Measurements from ENCODE around the gene ZNF407. TPM values are rescaled to one million over a fixed set of nuclear protein-coding genes. Genes with fewer than 3 reads are reported as not detected.

Gene ZNF407
- total and polyA plus RNA-seq, 3 donors from 2014 or later = 10.9 to 35.9 (median 30.8) TPM

GRCh38 chr18:74709452-74709851 is 111.8 kb downstream of the ZNF407 start:
- Histone ChIP-seq H3K4me1 (no peaks in the 10 kb centered on the region), H3K27me3 (no peaks in the 10 kb centered on the region), H3K36me3 (ENCODE audit: low read depth, missing control alignments) (no peaks in the 10 kb centered on the region), H3K9me3 (no peaks in the 10 kb centered on the region), H3K4me3 (no peak overlapping the region), H3K27ac (no peak overlapping the region)
- DNase-seq = no peak
- intact Hi-C loops (cut with DNase I; ENCODE audit: low total_unique reads) = no loop called here
- TF ChIP-seq CTCF (IDR thresholded peaks at IDR 0.05) = no peak
- no peak for TF ChIP-seq POLR2A (IDR thresholded peaks at IDR 0.05)
- 90 to 99% methylated on average over 3 of the region's 3 CpGs for WGBS, 2 donors

- WGBS, 2 donors = 93 to 95% methylated on average over 1 of the region's 1 CpG
Observed at GRCh38 chr18:74714120-74714519, 116.5 kb downstream of the ZNF407 start.

DNA sequence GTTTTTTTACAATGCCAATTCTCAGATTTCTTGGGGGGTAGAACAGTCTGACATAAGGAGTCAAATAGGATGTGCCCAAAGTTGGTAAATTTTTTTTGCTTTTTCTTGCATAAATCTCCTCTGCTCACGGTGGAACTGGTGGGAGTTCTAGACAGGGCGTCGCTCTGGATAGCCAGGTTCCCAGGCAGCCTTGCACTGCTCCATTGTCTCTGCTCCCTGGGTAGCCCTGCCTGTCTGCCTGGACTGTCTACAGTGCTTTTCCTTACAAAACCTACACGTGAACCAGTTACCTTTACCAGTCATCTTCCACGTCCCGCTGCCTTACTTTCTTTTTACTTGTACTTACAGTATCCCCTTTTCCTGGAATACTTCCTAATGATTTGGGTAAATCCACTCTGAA is 117.1 kb downstream of the ZNF407 start:
- TF ChIP-seq CTCF (IDR thresholded peaks at IDR 0.05) (no peak), POLR2A (IDR thresholded peaks at IDR 0.05) (no peak)
- H3K4me3 ChIP-seq = no peak overlapping the region
- WGBS, 2 donors = 86 to 89% methylated on average over 6 of the region's 6 CpGs
- DNase-seq = no peak
- no peaks in the 10 kb centered on the region for H3K9me3 ChIP-seq
- intact Hi-C loops (cut with DNase I; ENCODE audit: low total_unique reads) = no loop called here
- H3K27me3 ChIP-seq = no peaks in the 10 kb centered on the region
- no peaks in the 10 kb centered on the region for H3K4me1 ChIP-seq
- H3K27ac ChIP-seq = no peak overlapping the region
- no peaks in the 10 kb centered on the region for H3K36me3 ChIP-seq (ENCODE audit: low read depth, missing control alignments)

More at GRCh38 chr18:74714120-74714519, 116.5 kb downstream of the ZNF407 start:
- DNase-seq = no peak
- TF ChIP-seq CTCF (IDR thresholded peaks at IDR 0.05) (no peak), POLR2A (IDR thresholded peaks at IDR 0.05) (no peak)
- H3K27ac ChIP-seq = no peak overlapping the region
- no peaks in the 10 kb centered on the region for H3K36me3 ChIP-seq (ENCODE audit: low read depth, missing control alignments)
- H3K4me1 ChIP-seq = no peaks in the 10 kb centered on the region
- no peaks in the 10 kb centered on the region for H3K27me3 ChIP-seq
- no peaks in the 10 kb centered on the region for H3K9me3 ChIP-seq
- no peak overlapping the region for H3K4me3 ChIP-seq
- intact Hi-C loops (cut with DNase I; ENCODE audit: low total_unique reads) = no loop called here

GRCh38 chr18:74715306-74715705 is 117.6 kb downstream of the ZNF407 start:
- Histone ChIP-seq H3K27ac (no peak overlapping the region), H3K4me3 (no peak overlapping the region), H3K4me1 (no peaks in the 10 kb centered on the region), H3K27me3 (no peaks in the 10 kb centered on the region), H3K36me3 (ENCODE audit: low read depth, missing control alignments) (no peaks in the 10 kb centered on the region), H3K9me3 (no peaks in the 10 kb centered on the region)
- TF ChIP-seq CTCF (IDR thresholded peaks at IDR 0.05) = no peak
- intact Hi-C loops (cut with DNase I; ENCODE audit: low total_unique reads) = no loop called here
- DNase-seq = no peak
- WGBS, 2 donors = 95% methylated on average over 7 of the region's 7 CpGs

DNA sequence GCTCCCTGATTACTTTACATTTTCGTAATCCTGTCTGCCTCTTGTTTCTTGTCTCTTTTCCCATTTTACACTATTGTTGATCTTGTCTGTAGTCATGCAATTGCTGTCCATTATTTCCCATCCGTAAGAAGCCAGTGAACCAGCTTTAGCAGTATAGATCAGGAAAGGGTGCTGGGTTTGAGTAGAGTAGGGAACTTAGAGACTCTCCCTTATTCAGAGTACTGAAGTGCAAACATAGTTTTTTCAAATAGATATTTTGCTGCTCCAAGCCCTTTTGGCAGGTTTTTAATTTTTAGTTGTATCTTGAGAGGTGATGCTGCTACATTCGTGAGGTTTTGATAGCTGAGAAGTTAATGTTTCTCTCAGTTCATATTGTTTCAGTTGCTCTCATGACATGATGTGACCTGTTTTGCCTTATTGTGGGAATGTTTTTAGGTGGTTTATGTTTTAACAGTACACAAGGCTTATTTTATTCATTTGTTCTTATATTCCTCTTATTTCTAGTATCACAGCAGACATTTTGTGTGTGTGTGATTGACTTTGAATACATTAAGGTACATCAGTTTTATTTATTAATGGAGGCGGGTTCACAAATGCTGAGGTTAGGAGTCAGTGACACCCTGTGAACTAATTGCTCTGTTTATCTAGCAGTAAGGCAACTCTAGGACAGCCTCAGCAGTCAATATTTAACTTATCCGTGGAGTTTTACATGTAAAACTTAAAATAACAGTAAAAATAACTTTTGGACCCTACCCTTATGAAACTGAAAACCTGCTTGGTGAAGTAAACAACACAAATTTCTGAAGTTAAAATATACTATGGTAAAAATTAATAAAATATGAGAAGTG is 118.4 kb downstream of the ZNF407 start:
- DNase-seq = no peak
- no peaks in the 10 kb centered on the region for H3K9me3 ChIP-seq
- H3K4me3 ChIP-seq = no peak overlapping the region
- H3K4me1 ChIP-seq = no peaks in the 10 kb centered on the region
- 64% methylated on average over 5 of the region's 5 CpGs for WGBS, 2 donors
- no peaks in the 10 kb centered on the region for H3K36me3 ChIP-seq (ENCODE audit: low read depth, missing control alignments)
- H3K27me3 ChIP-seq = no peaks in the 10 kb centered on the region
- intact Hi-C loops (cut with DNase I; ENCODE audit: low total_unique reads) = no loop called here
- H3K27ac ChIP-seq = no peak overlapping the region
- TF ChIP-seq POLR2A (IDR thresholded peaks at IDR 0.05) (no peak), CTCF (IDR thresholded peaks at IDR 0.05) (no peak)

All from testis (tissue), 3 donors.